HepG2 (cell line): ENCODE measurements around the gene TM4SF5.

Experiments used
- CTCF ChIP-seq: sonication (generic); formaldehyde crosslinking; IDR thresholded peaks from 2 replicates; pipeline ENCODE4 v1.5.0; 2020; ENCODE audit warnings: mild to moderate bottlenecking, missing genetic modification reagents, moderate library complexity
- MED13 ChIP-seq: sonication (generic); formaldehyde crosslinking; IDR thresholded peaks from 2 replicates; pipeline ENCODE4 v1.5.0; 2020; ENCODE audit warnings: missing genetic modification reagents
- TAF1 ChIP-seq: sonication (generic); formaldehyde crosslinking; IDR thresholded peaks from 2 replicates; pipeline ENCODE4 v1.4.0; 2020; ENCODE audit warnings: missing genetic modification reagents
- ZNF558 ChIP-seq: sonication (generic); formaldehyde crosslinking; IDR thresholded peaks from 2 replicates; pipeline ENCODE4 v1.9.0; 2022; ENCODE audit warnings: mild to moderate bottlenecking, missing genetic modification reagents, borderline replicate concordance

GRCh38 chr17:4816826-4817225, 45.1 kb downstream of the TM4SF5 start:
- TF ChIP-seq TAF1 (CRISPR knock-in tag) (no peak), MED13 (no peak), ZNF558 (CRISPR knock-in tag) (no peak), CTCF (CRISPR knock-in tag) (no peak)
